SIG-M5 (cell line): ENCODE measurements around the gene STX18.
"Not testable (repeated sequence)": the region's sequence is repeated elsewhere in the genome, so short reads cannot be mapped to it uniquely, and the experiment has no call there.

Experiments used
- DNase-seq: peaks from one replicate; lab custom pipeline; 2025; lab: John Stamatoyannopoulos, UW

Gene STX18

GRCh38 chr4:4507923-4508322 lies 33.9 kb downstream of the STX18 start:
- DNase-seq = no peak

GRCh38 chr4:4507403-4507802 lies 34.4 kb downstream of the STX18 start:
- DNase-seq = no peak

- DNase-seq = no peak
Measured at GRCh38 chr4:4506961-4507360, 34.9 kb downstream of the STX18 start.

DNA sequence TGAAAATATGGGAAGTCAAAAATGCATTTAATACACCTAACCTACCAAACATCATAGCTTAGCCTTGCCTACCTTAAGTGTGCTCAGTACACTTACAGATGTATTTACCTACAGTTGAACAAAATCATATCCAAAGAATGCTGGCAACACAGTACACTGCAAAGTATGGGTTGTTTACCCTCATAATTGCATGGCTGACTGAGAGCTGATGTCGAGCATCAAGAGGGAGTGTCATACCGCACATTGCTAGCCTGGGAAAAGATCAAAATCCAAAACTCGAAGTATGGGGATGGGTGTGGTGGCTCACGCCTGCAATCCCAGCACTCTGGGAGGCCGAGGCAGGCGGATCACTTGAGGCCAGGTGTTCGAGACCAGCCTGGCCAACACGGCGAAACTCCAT lies 36.6 kb downstream of the STX18 start:
- not testable (repeated sequence) for DNase-seq

DNA sequence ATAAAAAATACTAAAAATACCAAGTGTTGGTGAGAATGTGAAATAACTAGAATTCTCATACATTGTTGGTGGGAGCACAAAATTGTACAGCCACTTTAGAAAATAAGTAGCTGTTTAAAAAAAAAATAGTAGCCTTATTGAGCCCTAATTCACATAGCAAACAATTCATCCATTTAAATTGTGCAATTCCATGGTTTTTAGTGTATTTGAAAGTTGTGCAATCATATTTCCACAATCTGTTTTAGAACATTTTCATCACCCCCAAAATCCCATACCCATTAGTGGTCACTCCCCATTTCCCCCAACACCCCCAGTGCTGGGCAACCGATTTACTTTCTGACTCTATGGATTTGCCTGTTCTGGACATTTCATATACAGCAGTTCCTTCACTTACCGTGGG lies 37.1 kb downstream of the STX18 start:
- DNase-seq = no peak

GRCh38 chr4:4502694-4503311 lies 39.0 kb downstream of the STX18 start:
- DNase-seq = no peak

DNA sequence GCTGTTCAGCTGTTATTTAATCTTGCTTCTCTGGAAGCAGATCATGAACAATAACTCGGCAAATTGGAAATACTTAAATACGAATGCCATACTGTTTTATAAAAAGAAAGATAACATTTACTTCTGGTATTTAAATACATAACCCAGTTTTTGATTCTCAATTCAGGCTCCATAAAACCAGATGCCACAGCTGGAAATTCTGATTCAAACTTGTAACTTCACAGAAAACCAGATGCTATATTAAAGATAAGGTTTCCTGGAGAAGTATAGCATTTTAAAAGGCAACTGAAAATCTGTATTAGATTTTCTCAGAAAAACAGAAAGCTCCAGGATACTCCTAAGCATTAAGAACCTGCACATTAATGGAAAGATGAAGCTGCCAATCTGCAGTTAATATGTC lies 40.2 kb downstream of the STX18 start:
- DNase-seq = no peak

- DNase-seq = no peak
Measured at GRCh38 chr4:4499438-4500123, 42.3 kb downstream of the STX18 start.

DNA sequence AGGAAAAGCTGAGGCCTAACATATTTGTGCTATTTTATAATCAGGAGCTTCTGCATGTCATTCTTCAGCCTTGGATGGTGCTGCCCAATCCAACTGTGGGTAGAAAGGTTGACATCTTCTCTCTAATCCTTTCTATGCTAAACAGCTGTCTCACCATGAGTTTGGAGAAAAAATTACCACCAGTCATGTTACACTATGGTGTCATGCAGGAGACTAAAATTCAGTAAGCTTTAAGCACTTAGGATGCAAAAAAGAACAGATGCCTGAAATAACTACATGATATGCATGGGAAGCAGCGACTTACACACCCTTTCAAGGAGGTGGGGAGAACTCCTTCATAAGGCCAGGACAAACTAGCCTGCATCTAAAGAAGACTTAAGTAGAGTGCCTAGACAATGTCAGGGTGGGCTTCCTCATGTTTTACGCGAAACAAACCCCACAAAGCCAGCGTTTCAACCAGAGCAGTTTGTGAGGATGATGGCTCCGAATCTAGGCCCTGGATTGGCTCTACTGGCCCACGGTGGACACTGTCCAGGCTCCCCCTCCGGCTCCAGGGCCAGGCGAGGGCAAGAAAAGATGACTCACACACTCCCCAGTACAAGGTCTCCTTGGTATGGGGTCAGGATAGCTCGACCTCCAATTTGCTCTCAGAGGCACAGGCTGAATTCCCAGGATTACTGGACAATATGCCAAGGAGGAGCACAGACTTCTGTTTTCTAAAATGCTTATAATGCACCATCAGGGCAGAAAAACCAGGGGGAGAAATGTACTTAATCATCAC lies 45.1 kb downstream of the STX18 start:
- no peak for DNase-seq

DNA sequence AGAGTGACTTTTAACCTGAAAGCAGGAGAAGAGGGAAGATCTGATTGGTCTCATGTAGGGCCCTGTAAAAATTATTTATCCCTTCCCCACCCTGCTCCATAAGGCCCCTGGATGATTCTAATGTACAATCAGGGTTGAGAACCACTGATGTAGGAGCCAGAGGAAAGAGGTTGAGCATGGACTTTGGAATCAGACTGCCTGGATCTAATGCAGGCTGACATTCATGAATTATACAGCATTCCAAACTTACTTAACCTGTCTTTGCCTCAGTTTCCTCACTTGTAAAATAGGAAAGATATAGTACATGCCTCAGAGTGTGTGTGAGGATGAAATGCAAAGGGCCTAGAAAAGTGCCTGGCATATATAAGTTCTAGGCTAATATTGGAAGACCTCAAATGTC lies 47.0 kb downstream of the STX18 start:
- DNase-seq = no peak

GRCh38 chr4:4492161-4492847 lies 49.5 kb downstream of the STX18 start:
- no peak for DNase-seq

GRCh38 chr4:4491396-4491893 lies 50.4 kb downstream of the STX18 start:
- DNase-seq = no peak

DNA sequence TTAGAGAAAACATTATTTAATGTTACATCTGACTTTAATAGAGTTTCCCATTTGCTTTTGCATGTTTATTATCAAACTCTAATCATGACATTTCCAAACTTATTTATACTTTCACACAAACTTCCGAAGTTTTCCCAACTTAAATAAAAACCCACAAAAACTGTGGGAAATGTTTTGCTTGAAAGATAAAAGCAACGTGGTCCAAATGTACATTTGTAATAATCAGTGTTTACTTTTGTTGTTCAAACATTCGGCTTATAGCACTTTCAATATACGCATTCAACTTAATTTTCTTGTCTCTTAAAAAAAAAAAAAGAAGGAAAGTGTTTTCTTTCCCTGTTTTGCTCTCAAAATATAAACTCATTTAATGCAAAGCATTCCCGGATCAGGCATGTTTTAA lies 51.0 kb downstream of the STX18 start:
- DNase-seq = no peak

DNA sequence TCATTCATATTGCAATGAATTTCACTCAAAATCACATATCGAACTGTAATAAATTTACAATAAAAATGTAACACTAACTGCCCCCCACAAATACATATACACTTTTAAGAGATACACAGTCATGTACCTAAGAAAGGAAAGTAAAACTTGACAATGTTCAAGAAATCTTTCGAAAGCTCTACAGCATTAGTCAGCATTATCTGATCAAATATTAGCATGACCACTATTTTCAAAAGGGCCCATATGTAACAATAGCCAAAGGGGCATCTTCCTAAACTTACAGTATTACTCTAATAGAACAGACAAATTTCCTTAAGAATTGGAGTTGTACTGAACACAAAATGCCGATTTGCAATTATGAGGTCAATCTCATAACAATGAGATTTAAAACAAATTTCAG lies 51.8 kb downstream of the STX18 start:
- no peak for DNase-seq

DNA sequence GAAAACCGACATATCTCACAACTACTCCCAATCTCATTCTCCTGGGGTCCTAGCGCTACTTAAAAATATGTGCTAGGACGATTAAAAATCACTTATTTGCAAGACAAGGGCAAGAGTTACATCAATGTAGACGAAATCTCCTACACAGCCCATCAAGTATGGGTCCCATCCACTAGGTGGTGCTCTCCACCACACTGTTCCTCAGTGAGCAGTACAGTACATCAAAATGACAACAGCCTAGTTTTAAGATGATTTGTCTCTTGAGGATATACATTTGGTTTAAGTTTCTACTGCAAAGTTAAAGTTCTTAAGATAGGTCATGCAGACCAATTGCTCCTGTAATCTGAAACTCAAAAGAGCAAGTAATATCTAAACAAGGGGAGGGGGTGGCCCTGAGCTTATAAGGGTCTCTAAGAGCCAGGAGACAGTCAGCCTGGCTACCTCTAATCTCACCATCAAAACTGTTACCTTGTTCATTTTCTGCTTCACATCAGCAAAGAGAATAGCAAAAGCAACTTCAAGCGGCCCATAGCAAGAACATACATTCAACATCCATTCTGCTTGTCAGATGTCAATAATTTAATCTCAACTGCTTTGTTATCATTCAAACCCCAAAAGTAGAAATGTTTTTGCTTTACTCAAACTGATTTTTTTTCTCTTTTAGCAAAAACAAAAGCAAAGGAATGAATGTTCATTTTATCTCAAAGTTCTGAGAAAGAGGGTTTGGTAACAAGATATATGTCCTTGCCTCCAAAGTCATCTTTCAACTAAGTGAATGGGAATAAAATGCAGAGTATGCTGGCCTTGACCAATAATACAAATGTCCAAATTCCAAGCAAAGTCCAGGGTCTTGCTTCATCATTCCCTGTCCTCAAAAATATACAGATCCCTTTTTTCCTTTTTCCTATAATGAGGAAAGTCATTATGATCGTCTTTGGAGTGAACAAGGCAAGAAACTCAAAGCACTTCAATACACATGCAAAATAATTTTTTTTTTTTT lies 53.1 kb downstream of the STX18 start:
- DNase-seq = no peak

GRCh38 chr4:4486969-4487368 lies 54.9 kb downstream of the STX18 start:
- no peak for DNase-seq

DNA sequence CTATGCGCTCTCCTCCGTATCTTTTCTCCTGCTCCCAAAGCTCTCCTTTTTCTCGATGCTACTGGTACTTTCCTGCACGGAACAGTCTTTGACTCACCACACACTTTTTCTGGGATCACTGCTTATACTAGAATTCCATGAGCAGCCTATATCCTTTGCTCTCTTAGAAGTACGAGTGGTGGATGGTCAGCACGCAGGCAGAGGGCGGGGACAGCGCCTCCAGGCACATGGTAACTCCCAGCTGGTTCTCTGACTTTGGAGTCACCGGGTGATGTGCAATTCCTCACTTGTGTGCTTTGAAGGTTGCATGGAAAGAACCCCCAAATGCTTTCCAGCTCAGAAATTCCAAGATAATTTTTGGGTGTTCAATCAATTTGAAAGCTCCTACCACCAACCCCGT lies 56.0 kb downstream of the STX18 start:
- no peak for DNase-seq

DNA sequence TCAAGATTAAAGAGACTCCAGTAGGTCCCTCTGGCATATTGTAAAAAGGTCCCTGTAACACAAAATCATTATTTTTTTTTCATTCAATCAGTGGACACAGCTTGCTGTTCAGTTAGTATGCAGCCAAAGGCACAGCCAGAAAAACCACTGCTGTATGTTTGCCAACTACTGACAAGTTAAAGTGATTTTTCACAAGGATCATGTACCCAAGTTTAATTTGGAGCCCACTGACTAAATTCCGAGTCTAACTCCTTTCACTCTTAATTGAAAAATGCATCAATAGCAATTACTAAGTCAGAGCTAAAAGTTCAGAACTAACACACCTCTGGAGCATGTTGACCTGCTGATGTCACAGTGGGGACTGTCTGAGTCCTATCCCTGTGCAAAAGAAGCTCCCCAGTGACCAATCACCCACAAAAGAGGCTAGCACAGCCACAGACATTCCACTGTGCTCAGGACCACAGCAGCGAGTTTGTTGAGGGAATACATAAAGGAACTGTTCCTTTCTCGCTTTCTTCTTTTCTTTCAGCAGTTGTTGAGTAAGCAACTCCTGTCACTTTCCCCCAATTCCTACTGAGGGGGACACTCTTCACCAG lies 60.4 kb downstream of the STX18 start:
- DNase-seq = no peak

DNA sequence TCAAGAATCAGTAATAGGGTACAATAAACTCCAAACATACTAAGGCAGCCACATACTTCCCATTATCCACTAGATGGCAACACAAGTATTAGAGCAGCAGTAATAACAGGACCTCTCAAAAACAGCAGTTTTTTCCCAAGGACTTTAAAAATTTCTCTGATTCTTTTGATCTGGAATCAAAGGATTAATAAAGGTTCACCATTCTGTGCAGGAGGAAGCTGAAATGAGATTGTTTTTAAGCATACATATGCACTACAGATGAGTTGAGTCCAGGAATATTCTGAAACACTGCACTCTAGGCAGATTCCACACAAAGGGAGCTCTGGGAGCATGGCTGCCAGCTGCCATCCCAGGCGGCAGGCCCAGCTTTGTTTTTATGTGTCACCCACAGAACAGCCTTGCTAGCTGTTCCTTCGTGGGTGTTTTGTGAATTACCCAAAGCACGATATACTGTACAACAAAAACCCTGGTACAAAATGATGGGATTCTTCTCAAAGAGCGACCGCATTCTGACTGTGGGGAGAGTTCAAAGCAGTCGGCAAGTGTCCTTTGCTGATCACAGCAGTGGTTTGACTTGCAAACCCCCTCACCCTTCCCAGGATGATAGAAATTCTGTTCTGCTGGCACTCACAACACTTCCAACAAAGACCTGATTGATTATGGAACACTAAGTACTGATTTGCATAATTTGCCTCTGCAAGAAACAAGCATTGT lies 61.0 kb downstream of the STX18 start:
- DNase-seq = no peak

DNA sequence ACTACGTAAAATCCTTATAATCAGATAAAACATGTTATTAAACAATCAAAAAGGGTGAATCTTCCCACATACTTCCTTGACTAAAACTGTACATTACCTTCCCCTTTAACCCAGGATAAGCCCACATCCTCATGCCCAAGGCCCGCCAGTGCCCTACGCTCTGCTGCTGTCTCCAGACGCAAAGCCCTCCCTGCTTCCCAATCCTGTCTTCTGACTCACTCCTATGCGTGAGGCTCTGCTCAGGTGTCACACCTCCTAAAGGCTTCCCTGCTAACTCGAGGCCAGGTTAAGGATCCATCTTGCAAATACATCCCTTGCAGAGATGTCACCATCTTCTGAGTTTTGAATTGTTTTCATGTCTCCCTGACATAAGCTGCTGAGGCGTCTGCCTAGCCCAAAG lies 61.6 kb downstream of the STX18 start:
- no peak for DNase-seq
